HepG2 (cell line): Measurements from ENCODE around the gene EPHB3.

Source experiments
- ETV6 ChIP-seq: sonication (generic); formaldehyde crosslinking; conservative IDR thresholded peaks from 2 replicates; pipeline ENCODE4 v1.4.0; 2020; ENCODE audit warnings: missing genetic modification reagents
- FOSL2 ChIP-seq: sonication (generic); formaldehyde crosslinking; IDR thresholded peaks from 2 replicates; pipeline ENCODE4 v1.4.0; 2020; ENCODE audit warnings: missing genetic modification reagents
- YY1 ChIP-seq: IDR thresholded peaks from 2 replicates; pipeline ENCODE4 v1.6.1; 2011; ENCODE audit warnings: low read length, low read depth, moderate library complexity, mild to moderate bottlenecking; ENCODE audit not compliant: insufficient read depth, insufficient replicate concordance
- ZFP41 ChIP-seq: sonication (generic); formaldehyde crosslinking; IDR thresholded peaks from 2 replicates; pipeline ENCODE4 v1.4.0; 2020; ENCODE audit warnings: mild to moderate bottlenecking, missing genetic modification reagents, borderline replicate concordance
- TF ChIP-seq, protein P1 (sequence below): sonication (generic); formaldehyde crosslinking; IDR thresholded peaks from 2 replicates; pipeline ENCODE4 v1.5.0; 2020; ENCODE audit warnings: mild to moderate bottlenecking, missing genetic modification reagents, moderate library complexity

DNA sequence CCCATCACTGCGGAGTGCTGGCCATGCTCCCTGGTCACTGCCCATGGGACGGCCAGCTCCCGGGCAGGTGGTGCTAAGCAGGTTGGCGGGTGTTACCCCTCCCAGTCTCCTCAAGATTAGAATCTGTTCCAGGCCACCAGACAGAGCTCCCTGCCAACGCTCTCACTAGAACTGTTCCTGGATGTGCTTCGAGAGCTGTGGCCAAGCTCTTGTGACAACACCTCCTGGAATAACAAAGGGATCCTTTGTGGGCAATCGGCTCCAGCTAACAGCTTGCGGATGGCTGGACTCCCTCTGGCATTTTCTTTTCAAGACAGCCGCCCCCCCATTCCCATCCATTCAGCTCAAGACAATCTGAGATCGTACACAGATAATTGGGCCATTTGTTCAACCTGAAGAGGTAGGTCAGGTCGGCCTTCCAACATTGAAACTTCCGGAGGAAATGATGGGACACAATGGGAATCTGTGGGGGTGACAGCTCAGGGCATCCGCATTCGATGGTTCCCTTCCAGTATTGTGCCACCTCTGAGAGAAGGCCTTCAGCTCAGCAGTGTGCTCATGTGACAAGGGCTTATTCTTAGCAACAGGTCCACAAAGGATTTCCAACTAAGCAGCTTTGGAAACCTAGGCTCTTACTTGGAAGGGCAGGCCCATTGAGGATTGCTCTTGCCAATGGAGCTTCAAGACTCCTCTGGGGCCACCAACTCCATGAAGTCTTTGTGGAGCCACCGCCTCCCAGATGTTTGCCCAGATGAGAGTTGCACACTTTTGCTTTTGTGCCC is 11.6 kb upstream of the EPHB3 start:
- TF ChIP-seq FOSL2 (no peak), YY1 (no peak), ZFP41 (CRISPR knock-in tag) (no peak), ETV6 (CRISPR knock-in tag) (no peak)
- TF ChIP-seq, protein P1, sequence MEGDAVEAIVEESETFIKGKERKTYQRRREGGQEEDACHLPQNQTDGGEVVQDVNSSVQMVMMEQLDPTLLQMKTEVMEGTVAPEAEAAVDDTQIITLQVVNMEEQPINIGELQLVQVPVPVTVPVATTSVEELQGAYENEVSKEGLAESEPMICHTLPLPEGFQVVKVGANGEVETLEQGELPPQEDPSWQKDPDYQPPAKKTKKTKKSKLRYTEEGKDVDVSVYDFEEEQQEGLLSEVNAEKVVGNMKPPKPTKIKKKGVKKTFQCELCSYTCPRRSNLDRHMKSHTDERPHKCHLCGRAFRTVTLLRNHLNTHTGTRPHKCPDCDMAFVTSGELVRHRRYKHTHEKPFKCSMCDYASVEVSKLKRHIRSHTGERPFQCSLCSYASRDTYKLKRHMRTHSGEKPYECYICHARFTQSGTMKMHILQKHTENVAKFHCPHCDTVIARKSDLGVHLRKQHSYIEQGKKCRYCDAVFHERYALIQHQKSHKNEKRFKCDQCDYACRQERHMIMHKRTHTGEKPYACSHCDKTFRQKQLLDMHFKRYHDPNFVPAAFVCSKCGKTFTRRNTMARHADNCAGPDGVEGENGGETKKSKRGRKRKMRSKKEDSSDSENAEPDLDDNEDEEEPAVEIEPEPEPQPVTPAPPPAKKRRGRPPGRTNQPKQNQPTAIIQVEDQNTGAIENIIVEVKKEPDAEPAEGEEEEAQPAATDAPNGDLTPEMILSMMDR (CRISPR knock-in tag), result no peak
